Endothelial cell of umbilical vein (primary cell): ENCODE data around the gene DCAF11. TPM values are rescaled to one million over a fixed set of nuclear protein-coding genes. Genes with fewer than 3 reads are reported as not detected.
A peak's percentile ranks its signal among the peaks of the same experiment; 100 is the strongest.

Experiments
- BruUV-seq: library from RNA; stranded (reverse); fragments of 400-500 nt; replicated peaks from 2 replicates; lab custom pipeline; 2021; lab: Mats Ljungman, UMichigan
- CTCF ChIA-PET: fragments of 300-600, 350-600 bp; sonication (Branson Sonifier 250); formaldehyde crosslinking; loops from one replicate; lab custom pipeline; 2021; ENCODE audit warnings: antibody characterized with exemption, inconsistent platforms; lab: Charles Lee
- POLR2A ChIA-PET: fragments of 300-600, 350-600 bp; sonication (Branson Sonifier 250); formaldehyde crosslinking; loops from one replicate; lab custom pipeline; 2021; ENCODE audit warnings: antibody characterized with exemption, inconsistent platforms; lab: Charles Lee
- DNase-seq: peaks from one replicate; pipeline ENCODE4 v3.0.0-alpha.2; 2011; ENCODE audit warnings: low read depth, low spot score
- FAIRE-seq: peaks from 2 replicates; lab custom pipeline; 2011; peaks lifted over from hg19 to GRCh38; lab: Jason Lieb, UNC
- H2AFZ ChIP-seq: 2 replicates; pipeline ENCODE4 v1.6.0; 2012; ENCODE audit warnings: low read depth, low read length, control low read depth, inconsistent platforms
- H3K27ac ChIP-seq: 2 replicates; pipeline ENCODE4 v1.5.1; 2011; ENCODE audit warnings: low read depth, mild to moderate bottlenecking, control low read depth, low read length, moderate library complexity; ENCODE audit not compliant: insufficient read depth
- H3K27me3 ChIP-seq, 2 experiments: 2 replicates each; pipeline versions ENCODE4 v1.6.0 to v1.6.1; 2011; ENCODE audit warnings: low read length in 2 of 2, mixed read lengths in 1 of 2; ENCODE audit not compliant: control insufficient read depth in 2 of 2, insufficient read depth in 2 of 2
- H3K36me3 ChIP-seq, 2 experiments: 2 replicates in 1 of 2; 3 replicates in 1 of 2; pipeline ENCODE4 v1.5.1; 2011; ENCODE audit warnings: low read length in 2 of 2, mild to moderate bottlenecking in 1 of 2, moderate library complexity in 1 of 2; ENCODE audit not compliant: control insufficient read depth in 2 of 2, insufficient read depth in 2 of 2; ENCODE audit errors: extremely low read depth in 1 of 2
- H3K4me1 ChIP-seq: 3 replicates; pipeline ENCODE4 v1.5.1; 2011; ENCODE audit warnings: mild to moderate bottlenecking, low read length; ENCODE audit not compliant: control insufficient read depth, insufficient read depth; ENCODE audit errors: extremely low read depth
- H3K4me2 ChIP-seq: 2 replicates; pipeline ENCODE4 v1.6.1; 2011; ENCODE audit warnings: low read length, control low read depth, mixed read lengths; ENCODE audit not compliant: insufficient read depth
- H3K4me3 ChIP-seq, 3 experiments: fragments of 200-600 bp in 1 of 3; sonication (generic), shearing (Covaris generic) in 1 of 3; replicated peaks in 1 of 3; 2 replicates each; pipeline ENCODE4 v1.5.1; 2011 to 2016; ENCODE audit warnings: control low read depth in 3 of 3, low read length in 3 of 3, mild to moderate bottlenecking in 2 of 3, inconsistent platforms in 1 of 3, low read depth in 1 of 3, moderate library complexity in 1 of 3; ENCODE audit not compliant: insufficient read depth in 1 of 3
- H3K79me2 ChIP-seq: 2 replicates; pipeline ENCODE4 v1.6.0; 2012; ENCODE audit warnings: low read length, inconsistent platforms; ENCODE audit not compliant: control insufficient read depth, insufficient read depth
- H3K9ac ChIP-seq: replicated peaks from 2 replicates; pipeline ENCODE3; 2011; ENCODE audit warnings: low read length, control low read depth; ENCODE audit not compliant: insufficient read depth; ENCODE audit errors: extremely low read depth
- H3K9me1 ChIP-seq: replicated peaks from 3 replicates; pipeline ENCODE4 v1.6.0; 2011; ENCODE audit warnings: mild to moderate bottlenecking, low read length; ENCODE audit not compliant: control insufficient read depth, insufficient read depth; ENCODE audit errors: extremely low read depth
- H3K9me3 ChIP-seq: replicated peaks from 2 replicates; pipeline ENCODE4 v1.5.1; 2012; ENCODE audit warnings: low read length, inconsistent platforms; ENCODE audit not compliant: control insufficient read depth, insufficient read depth
- H4K20me1 ChIP-seq: replicated peaks from 2 replicates; pipeline ENCODE3; 2011; ENCODE audit warnings: mild to moderate bottlenecking, low read length; ENCODE audit not compliant: control insufficient read depth, insufficient read depth; ENCODE audit errors: extremely low read depth
- EZH2 ChIP-seq: IDR thresholded peaks from 2 replicates; pipeline ENCODE4 v1.6.1; 2012; ENCODE audit warnings: borderline replicate concordance, low read depth, mild to moderate bottlenecking, moderate library complexity, low read length, inconsistent platforms; ENCODE audit not compliant: severe bottlenecking
- FOS ChIP-seq: IDR thresholded peaks from 2 replicates; pipeline ENCODE4 v1.6.1; 2011; ENCODE audit warnings: mild to moderate bottlenecking, low read length, moderate library complexity, borderline replicate concordance; ENCODE audit not compliant: insufficient read depth
- JUN ChIP-seq: IDR thresholded peaks from 2 replicates; pipeline ENCODE4 v1.6.1; 2011; ENCODE audit warnings: borderline replicate concordance, low read depth; ENCODE audit not compliant: insufficient read length, insufficient read depth
- POLR2AphosphoS5 ChIP-seq: IDR thresholded peaks from 2 replicates; pipeline ENCODE4 v1.6.1; 2012; ENCODE audit warnings: low read depth, mild to moderate bottlenecking, control low read depth, low read length, moderate library complexity; ENCODE audit not compliant: insufficient read depth
- dilution Hi-C: fragments of 300-500 bp; cut with MboI; formaldehyde crosslinking; loops from one replicate; pipeline ENCODE4 v1.15.0; 2019; ENCODE audit warnings: low sequenced_read_pairs; ENCODE audit not compliant: extremely low pct_ligation_motif_present
- intact Hi-C: fragments of 100-400 bp; cut with micrococcal nuclease; formaldehyde crosslinking; loops from one replicate; pipeline ENCODE4 v1.10.0; 2022
- polyA plus RNA-seq, 4 experiments: library from polyadenylated mRNA; depleted of rRNA in 3 of 4; stranded (reverse) in 3 of 4; unstranded in 1 of 4; fragments of >200 nt; gene quantifications; 2 replicates each; pipeline versions ENCODE4 v1.2.1 to v1.2.3, GENCODE V29; 2011 to 2012; ENCODE audit warnings: missing spikeins in 1 of 4
- total RNA-seq: library from RNA; stranded (reverse); gene quantifications from 2 replicates; pipeline ENCODE4 v1.2.3, GENCODE V29; 2021
- TF ChIP-seq, protein P1 (sequence below): IDR thresholded peaks from 2 replicates; pipeline ENCODE4 v1.6.1; 2011; ENCODE audit not compliant: insufficient read depth, insufficient read length

The DCAF11 gene
- total and polyA plus RNA-seq, 2 donors (not counting 3 experiments of a cell fraction or from before 2014, with no cell fraction given) = 37.3 to 38.5 TPM

DNA sequence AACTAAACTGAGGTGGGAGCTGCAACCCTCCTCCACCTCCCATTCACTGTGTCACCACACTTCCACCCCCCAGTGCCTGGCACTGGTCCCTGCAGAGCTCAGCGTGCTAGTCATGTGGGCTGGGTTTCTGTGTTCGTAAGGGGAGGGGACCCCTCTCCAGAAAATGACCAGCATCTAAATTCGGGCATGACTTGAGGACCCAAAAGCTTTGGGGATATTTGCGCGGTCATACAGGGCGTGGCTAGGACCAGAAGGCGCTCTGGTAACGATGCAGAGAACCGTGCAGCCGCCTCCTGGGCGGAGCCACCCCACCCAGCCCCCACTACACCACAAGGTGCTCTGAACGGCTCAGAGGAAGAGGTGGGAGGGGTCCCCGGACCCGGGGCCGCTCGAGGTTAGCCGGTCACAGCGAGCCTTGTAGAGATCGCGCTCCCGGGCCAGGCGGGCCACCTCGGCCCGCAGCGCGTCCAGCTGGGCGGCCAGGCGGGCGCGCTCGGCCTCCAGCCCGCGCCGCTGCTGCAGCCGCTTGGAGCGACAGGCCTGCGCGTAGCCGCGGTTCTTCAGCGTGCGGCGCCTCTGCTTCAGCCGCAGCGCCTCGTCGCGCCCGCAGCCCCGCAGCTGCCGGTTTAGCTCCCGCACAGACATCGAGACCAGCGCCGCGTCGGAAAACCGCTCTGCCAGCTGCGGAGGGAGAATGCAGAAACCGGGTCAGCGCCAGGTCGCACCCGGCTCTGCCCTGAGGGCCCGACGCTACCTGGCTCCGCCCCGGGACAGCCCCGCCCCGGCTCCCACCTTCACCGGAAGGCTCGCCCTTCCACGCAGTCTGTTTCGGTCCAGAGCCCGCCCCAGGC is 33.5 kb upstream of the DCAF11 start:
- ChIA-PET CTCF (interaction anchor here (1.1 to 5.7 kb wide), 8 partner anchors 10 to 80 kb away, joined by 3 to 51 read pairs (median 6); partner anchors contain the start of genes CPNE6, DCAF11, IRF9 and NRL), POLR2A (no interaction called here)
- no peaks in the 10 kb centered on the region for H3K79me2 ChIP-seq
- H3K4me1 ChIP-seq = no peaks in the 10 kb centered on the region
- dilution Hi-C loops = no loop called here
- BruUV-seq = no TSS peak
- FAIRE-seq (no peak), DNase-seq (peak; percentile 7)
- H3K4me2 ChIP-seq = peak overlapping the region; percentile 77
- no peak overlapping the region for H3K27ac ChIP-seq
- no peaks in the 10 kb centered on the region for H4K20me1 ChIP-seq
- peak overlapping the region; percentile 1 to 31 (median 25) for H3K4me3 ChIP-seq
- H2AFZ ChIP-seq = peak overlapping the region; percentile 46
- H3K9ac ChIP-seq = no peak overlapping the region
- no peaks in the 10 kb centered on the region for H3K36me3 ChIP-seq
- no peaks in the 10 kb centered on the region for H3K9me1 ChIP-seq
- intact Hi-C loops = no loop called here
- H3K9me3 ChIP-seq = no peaks in the 10 kb centered on the region
- TF ChIP-seq, protein P1, sequence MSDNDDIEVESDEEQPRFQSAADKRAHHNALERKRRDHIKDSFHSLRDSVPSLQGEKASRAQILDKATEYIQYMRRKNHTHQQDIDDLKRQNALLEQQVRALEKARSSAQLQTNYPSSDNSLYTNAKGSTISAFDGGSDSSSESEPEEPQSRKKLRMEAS = no peak
- no peak for TF ChIP-seq JUN
- TF ChIP-seq FOS = no peak
- peak; percentile 81 for TF ChIP-seq EZH2
- TF ChIP-seq POLR2AphosphoS5 = no peak
- peaks cover 28 to 35% of the 10 kb centered on the region in 2 experiments for H3K27me3 ChIP-seq
